Glutamatergic neuron (in vitro differentiated cells): ENCODE data around the gene PLGLB1. TPM values are rescaled to one million over a fixed set of nuclear protein-coding genes. Genes with fewer than 3 reads are reported as not detected.
"Not testable (repeated sequence)": the region's sequence is repeated elsewhere in the genome, so short reads cannot be mapped to it uniquely, and the experiment has no call there.

Source experiments
- DNase-seq: peaks from one replicate; pipeline ENCODE4 v3.0.0; 2022
- H3K27ac Mint-ChIP-seq: one replicate; pipeline ENCODE4 v1.8.0; 2020; ENCODE audit warnings: mild to moderate bottlenecking, mixed read lengths, inconsistent platforms; ENCODE audit not compliant: unreplicated experiment
- H3K27me3 Mint-ChIP-seq: one replicate; pipeline ENCODE4 v1.8.0; 2020; ENCODE audit warnings: mild to moderate bottlenecking, moderate library complexity, mixed read lengths, inconsistent platforms; ENCODE audit not compliant: unreplicated experiment
- H3K36me3 Mint-ChIP-seq: one replicate; pipeline ENCODE4 v1.8.0; 2020; ENCODE audit warnings: mild to moderate bottlenecking, mixed read lengths, inconsistent platforms; ENCODE audit not compliant: unreplicated experiment
- H3K4me1 Mint-ChIP-seq: one replicate; pipeline ENCODE4 v1.8.0; 2020; ENCODE audit warnings: mild to moderate bottlenecking, low read depth, mixed read lengths, inconsistent platforms; ENCODE audit not compliant: unreplicated experiment
- H3K4me3 Mint-ChIP-seq: one replicate; pipeline ENCODE4 v1.8.0; 2020; ENCODE audit warnings: mild to moderate bottlenecking, mixed read lengths, inconsistent platforms; ENCODE audit not compliant: unreplicated experiment
- H3K9me3 Mint-ChIP-seq: one replicate; pipeline ENCODE4 v1.8.0; 2020; ENCODE audit warnings: mild to moderate bottlenecking, moderate library complexity, mixed read lengths, inconsistent platforms; ENCODE audit not compliant: unreplicated experiment
- CTCF ChIP-seq: fragments of 200-600 bp; sonication (generic); IDR thresholded peaks from one replicate; pipeline ENCODE4 v1.5.0; 2021; ENCODE audit not compliant: partially characterized antibody, unreplicated experiment
- long read RNA-seq: library from polyadenylated mRNA; unstranded; transcript quantifications from one replicate; pipeline ENCODE4 v2.0.0, GENCODE V29; 2020; ENCODE audit not compliant: unreplicated experiment
- total RNA-seq: library from RNA; stranded (reverse); fragmentation: NEBNext Ultra II Directional; extraction: Animal tissue kit (Norgen Biotek cat#: 25700); gene quantifications from one replicate; pipeline ENCODE4 v1.2.1, GENCODE V29; 2021; ENCODE audit not compliant: unreplicated experiment

Gene PLGLB1
- total RNA-seq, result 5.4 TPM
- long read RNA-seq, result 0 reads

DNA sequence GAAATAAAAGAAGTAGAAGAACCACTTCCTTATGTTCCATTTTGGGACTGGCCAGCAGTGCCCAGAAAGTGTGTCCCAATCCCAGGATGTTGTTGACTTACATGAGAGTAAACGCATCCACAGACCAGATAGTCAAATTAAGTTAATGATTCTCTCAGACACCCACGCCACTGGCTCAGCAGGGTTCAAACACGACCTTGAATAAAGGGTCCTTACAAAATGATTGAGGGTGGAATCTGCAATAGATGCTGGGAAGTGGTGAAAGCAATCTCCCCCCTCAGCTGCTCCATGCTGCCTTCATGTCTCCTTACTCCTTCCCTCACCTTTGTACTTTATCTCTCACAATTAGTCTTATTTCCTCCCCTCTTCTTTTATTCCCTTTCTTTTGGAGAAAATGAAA lies at the start of gene PLGLB1:
Gene PLGLB1 (minus strand): TSS at position 101 of the 400 bp plus-strand sequence. CDS start 61 bp downstream, at position 40.
- H3K4me3 Mint-ChIP-seq, H3K27me3 Mint-ChIP-seq, H3K27ac Mint-ChIP-seq, H3K9me3 Mint-ChIP-seq, H3K36me3 Mint-ChIP-seq, DNase-seq, H3K4me1 Mint-ChIP-seq: not testable (repeated sequence)

- not testable (repeated sequence) for H3K9me3 Mint-ChIP-seq, H3K4me3 Mint-ChIP-seq, H3K4me1 Mint-ChIP-seq, H3K27ac Mint-ChIP-seq, H3K36me3 Mint-ChIP-seq, DNase-seq, H3K27me3 Mint-ChIP-seq
Observed at GRCh38 chr2:87064305-87064704, 42.7 kb upstream of the PLGLB1 start.

DNA sequence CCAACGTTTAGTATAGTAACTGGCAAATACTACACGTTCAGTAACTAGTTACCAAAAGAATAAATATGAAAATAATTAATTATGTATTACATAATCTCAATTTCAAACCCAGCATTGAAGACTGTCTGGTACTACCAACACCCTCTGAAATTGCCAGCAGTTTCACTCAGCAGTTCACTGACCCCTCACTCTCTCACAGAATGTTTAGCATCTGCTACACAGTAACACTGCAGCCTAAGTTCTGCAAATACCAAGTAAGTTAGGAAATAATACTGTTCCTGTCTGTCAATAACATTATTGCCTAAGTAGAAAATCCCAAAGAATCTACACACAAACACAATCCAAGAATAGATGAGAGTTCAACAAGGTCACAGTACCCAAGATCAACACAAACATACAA lies 41.8 kb upstream of the PLGLB1 start:
- not testable (repeated sequence) for H3K4me3 Mint-ChIP-seq, H3K27ac Mint-ChIP-seq, H3K36me3 Mint-ChIP-seq, H3K4me1 Mint-ChIP-seq, DNase-seq, H3K9me3 Mint-ChIP-seq, H3K27me3 Mint-ChIP-seq

GRCh38 chr2:87061519-87061918 lies 39.9 kb upstream of the PLGLB1 start:
- DNase-seq, H3K9me3 Mint-ChIP-seq, H3K4me1 Mint-ChIP-seq, H3K4me3 Mint-ChIP-seq, H3K36me3 Mint-ChIP-seq, H3K27me3 Mint-ChIP-seq, H3K27ac Mint-ChIP-seq: not testable (repeated sequence)

GRCh38 chr2:87057606-87058005 lies 36.0 kb upstream of the PLGLB1 start:
- H3K36me3 Mint-ChIP-seq, H3K27ac Mint-ChIP-seq, H3K4me3 Mint-ChIP-seq, H3K9me3 Mint-ChIP-seq, H3K27me3 Mint-ChIP-seq, DNase-seq, H3K4me1 Mint-ChIP-seq: not testable (repeated sequence)

DNA sequence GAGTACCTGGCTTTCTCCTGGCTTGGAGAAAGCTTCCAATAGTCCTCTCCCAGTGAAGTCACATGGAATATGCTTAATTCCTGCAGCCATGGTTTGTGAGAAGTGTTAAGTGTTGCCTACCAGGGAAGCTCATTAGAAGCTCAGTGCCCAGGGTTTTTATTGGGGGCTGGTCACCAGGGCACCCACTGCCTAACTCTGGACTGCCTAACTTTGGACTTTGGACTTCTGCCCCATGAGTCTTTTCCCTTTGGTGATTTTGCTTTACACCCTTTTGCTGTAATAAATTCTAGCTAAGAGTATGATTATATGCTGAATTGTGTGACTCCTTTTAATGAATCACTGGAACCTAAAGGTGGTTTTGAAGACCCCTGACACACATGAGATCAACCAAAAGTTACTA lies 35.2 kb upstream of the PLGLB1 start:
- not testable (repeated sequence) for H3K36me3 Mint-ChIP-seq, H3K9me3 Mint-ChIP-seq, DNase-seq, H3K4me1 Mint-ChIP-seq, H3K27me3 Mint-ChIP-seq, H3K4me3 Mint-ChIP-seq, H3K27ac Mint-ChIP-seq

DNA sequence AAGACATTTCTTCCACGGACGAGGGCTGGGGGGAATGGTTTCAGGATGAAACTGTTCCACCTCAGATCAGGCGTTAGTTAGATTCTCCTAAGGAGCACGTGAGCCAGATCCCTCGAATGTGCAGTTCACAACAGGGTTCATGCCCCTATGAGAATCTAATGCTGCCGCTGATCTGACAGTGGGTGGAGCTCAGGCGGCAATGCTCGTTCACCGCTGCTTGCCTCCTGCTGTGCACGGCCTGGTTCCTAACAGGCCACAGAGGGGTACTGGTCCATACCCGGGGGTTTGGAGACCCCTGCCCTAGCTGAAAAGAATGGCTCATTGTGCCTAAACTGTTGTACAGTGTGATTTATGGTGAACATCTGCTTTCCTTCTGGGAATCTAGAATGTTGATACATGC lies 34.8 kb upstream of the PLGLB1 start:
- not testable (repeated sequence) for H3K27me3 Mint-ChIP-seq, DNase-seq, H3K4me1 Mint-ChIP-seq, H3K27ac Mint-ChIP-seq, H3K4me3 Mint-ChIP-seq, H3K9me3 Mint-ChIP-seq, H3K36me3 Mint-ChIP-seq

- H3K36me3 Mint-ChIP-seq, H3K4me3 Mint-ChIP-seq, DNase-seq, H3K4me1 Mint-ChIP-seq, H3K27ac Mint-ChIP-seq, H3K27me3 Mint-ChIP-seq, H3K9me3 Mint-ChIP-seq: not testable (repeated sequence)
Observed at GRCh38 chr2:87054375-87054774, 32.7 kb upstream of the PLGLB1 start.

GRCh38 chr2:87041321-87041978 lies 19.8 kb upstream of the PLGLB1 start:
- peak; percentile 15 for TF ChIP-seq CTCF
- not testable (repeated sequence) for H3K36me3 Mint-ChIP-seq, DNase-seq, H3K27me3 Mint-ChIP-seq, H3K4me3 Mint-ChIP-seq, H3K4me1 Mint-ChIP-seq, H3K27ac Mint-ChIP-seq, H3K9me3 Mint-ChIP-seq

DNA sequence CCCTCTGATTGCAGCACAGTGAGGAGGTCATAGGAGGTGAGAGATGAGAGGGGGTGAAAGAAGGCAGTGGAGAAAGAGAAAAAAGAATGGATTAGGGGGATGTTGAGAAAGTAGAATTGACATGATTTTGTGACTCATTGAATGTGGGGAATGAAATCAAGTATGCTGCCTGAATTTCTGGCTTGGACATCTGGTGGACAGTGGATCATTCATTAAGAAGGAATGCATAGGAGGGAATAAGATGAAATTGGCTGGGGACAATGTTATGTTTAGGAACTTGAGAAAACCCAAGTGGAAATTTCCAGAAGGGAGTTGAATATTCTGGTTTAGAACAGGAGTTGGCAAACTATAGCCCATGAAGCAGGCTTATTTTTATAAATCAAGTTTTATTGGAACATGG lies 7.0 kb upstream of the PLGLB1 start:
- H3K4me3 Mint-ChIP-seq, H3K27ac Mint-ChIP-seq, DNase-seq, H3K27me3 Mint-ChIP-seq, H3K4me1 Mint-ChIP-seq, H3K36me3 Mint-ChIP-seq, H3K9me3 Mint-ChIP-seq: not testable (repeated sequence)

DNA sequence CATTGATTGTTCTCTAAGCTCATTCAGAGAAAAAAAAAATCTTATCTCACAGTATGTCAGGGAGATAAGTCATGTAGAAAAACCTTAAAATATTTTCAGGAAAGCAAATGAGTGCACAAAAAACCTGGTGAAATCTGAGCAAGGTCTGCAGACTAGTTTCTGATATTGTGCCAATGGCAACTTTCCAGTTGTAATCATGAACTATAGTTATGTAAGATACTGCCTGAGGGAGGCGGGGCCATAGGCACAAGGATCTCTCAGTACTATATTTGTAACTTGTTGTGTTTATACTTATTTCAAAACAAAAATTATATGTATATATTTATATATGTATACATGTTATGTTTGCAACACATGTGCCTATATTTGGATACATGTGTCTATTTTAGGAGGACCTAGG lies 5.2 kb upstream of the PLGLB1 start:
- H3K27me3 Mint-ChIP-seq, H3K27ac Mint-ChIP-seq, H3K9me3 Mint-ChIP-seq, H3K4me1 Mint-ChIP-seq, H3K36me3 Mint-ChIP-seq, DNase-seq, H3K4me3 Mint-ChIP-seq: not testable (repeated sequence)

GRCh38 chr2:87025927-87026326 lies 4.3 kb upstream of the PLGLB1 start:
- not testable (repeated sequence) for H3K27ac Mint-ChIP-seq, H3K4me3 Mint-ChIP-seq, DNase-seq, H3K4me1 Mint-ChIP-seq, H3K9me3 Mint-ChIP-seq, H3K27me3 Mint-ChIP-seq, H3K36me3 Mint-ChIP-seq
